Thymus (tissue), 11 donors: ENCODE measurements around the gene WDCP. TPM values are rescaled to one million over a fixed set of nuclear protein-coding genes. Genes with fewer than 3 reads are reported as not detected.

Source experiments
- DNase-seq, 9 donors: peaks; one replicate each; pipeline ENCODE4 v3.0.0-alpha.2; 2013; ENCODE audit warnings: low spot score in 9 of 9, low read depth in 6 of 9, missing footprints in 1 of 9
- H3K27ac ChIP-seq, 2 donors: one replicate each; pipeline ENCODE4 v1.5.1; 2013; ENCODE audit warnings: control low read depth in 1 of 2, low read depth in 1 of 2, low read length in 1 of 2, mild to moderate bottlenecking in 1 of 2, moderate library complexity in 1 of 2
- H3K27me3 ChIP-seq, 2 donors: one replicate each; pipeline ENCODE4 v1.5.1; 2013; ENCODE audit warnings: low read length in 1 of 2; ENCODE audit not compliant: control insufficient read depth in 2 of 2, insufficient read depth in 1 of 2
- H3K36me3 ChIP-seq, 2 donors: one replicate each; pipeline ENCODE4 v1.5.1; 2013; ENCODE audit warnings: low read length in 1 of 2, mild to moderate bottlenecking in 1 of 2, moderate library complexity in 1 of 2; ENCODE audit not compliant: control insufficient read depth in 2 of 2, insufficient read depth in 2 of 2
- H3K4me1 ChIP-seq, 2 donors: one replicate each; pipeline ENCODE4 v1.5.1; 2013; ENCODE audit warnings: low read length in 2 of 2; ENCODE audit not compliant: control insufficient read depth in 2 of 2, insufficient read depth in 2 of 2
- H3K4me3 ChIP-seq, 2 donors: one replicate each; pipeline ENCODE4 v1.5.1; 2013; ENCODE audit warnings: low read length in 2 of 2, control low read depth in 1 of 2, mild to moderate bottlenecking in 1 of 2
- H3K9me3 ChIP-seq, 2 donors: one replicate each; pipeline ENCODE4 v1.5.1; 2013; ENCODE audit warnings: low read length in 1 of 2, mild to moderate bottlenecking in 1 of 2; ENCODE audit not compliant: control insufficient read depth in 2 of 2, insufficient read depth in 1 of 2
- WGBS: extraction: QIAGEN DNeasy Blood & Tissue Kit; methylation state at CpG from one replicate; pipeline ENCODE4 v1.1.7; 2013; 5-methylcytosine and 5-hydroxymethylcytosine counted together
- polyA plus RNA-seq: library from polyadenylated mRNA; stranded (reverse); fragments of 200-250 nt; gene quantifications from one replicate; pipeline ENCODE4 v1.2.3, GENCODE V29; 2013
- total RNA-seq: library from RNA; stranded (reverse); fragments of 120-200 nt; gene quantifications from one replicate; pipeline ENCODE4 v1.2.4, GENCODE V29; 2013
- donor health status: healthy.

The WDCP gene
- total and polyA plus RNA-seq, 2 donors = 4.7 to 11.5 TPM

- WGBS = 17% methylated on average over 30 of the region's 30 CpGs
- Histone ChIP-seq H3K4me1 (peaks cover 9 to 19% of the 10 kb centered on the region in 2 donors), H3K4me3 (peak overlapping the region; percentile 62 to 69), H3K27ac (peak overlapping the region; percentile 79 to 91), H3K27me3 (no peaks in the 10 kb centered on the region), H3K9me3 (no peaks in the 10 kb centered on the region), H3K36me3 (peaks cover 13 to 14% of the 10 kb centered on the region in 2 donors)
- DNase-seq = peak; percentile 27 to 82 (median 56)
Measured at GRCh38 chr2:24083567-24084385, 36.6 kb upstream of the WDCP start.

- 95% methylated on average over 8 of the region's 8 CpGs for WGBS
- peak overlapping the region in 1 of 2 donors; percentile 79 for H3K27ac ChIP-seq
- no peaks in the 10 kb centered on the region for H3K9me3 ChIP-seq
- no peak for DNase-seq
- H3K27me3 ChIP-seq = no peaks in the 10 kb centered on the region
- H3K36me3 ChIP-seq = peaks cover 10 to 14% of the 10 kb centered on the region in 2 donors
- peak overlapping the region in 1 of 2 donors; percentile 69 for H3K4me3 ChIP-seq
- peaks cover 9 to 19% of the 10 kb centered on the region in 2 donors for H3K4me1 ChIP-seq
Measured at GRCh38 chr2:24082787-24083566, 35.8 kb upstream of the WDCP start.

- Histone ChIP-seq H3K4me1 (peaks cover 9 to 27% of the 10 kb centered on the region in 2 donors), H3K27ac (peak overlapping the region in 1 of 2 donors; percentile 58), H3K36me3 (peaks cover 3 to 11% of the 10 kb centered on the region in 2 donors), H3K4me3 (no peak overlapping the region), H3K27me3 (no peaks in the 10 kb centered on the region), H3K9me3 (no peaks in the 10 kb centered on the region)
- 95% methylated on average over 2 of the region's 2 CpGs for WGBS
- no peak for DNase-seq
Measured at GRCh38 chr2:24080701-24081100, 33.5 kb upstream of the WDCP start.

- peaks cover 3 to 19% of the 10 kb centered on the region in 2 donors for H3K36me3 ChIP-seq
- H3K4me3 ChIP-seq = peak overlapping the region; percentile 81
- WGBS = 90% methylated on average over 2 of the region's 2 CpGs
- DNase-seq = no peak
- no peaks in the 10 kb centered on the region for H3K9me3 ChIP-seq
- peaks cover 3 to 11% of the 10 kb centered on the region in 2 donors for H3K4me1 ChIP-seq
- no peaks in the 10 kb centered on the region for H3K27me3 ChIP-seq
- peak overlapping the region in 1 of 2 donors; percentile 54 for H3K27ac ChIP-seq
Measured at GRCh38 chr2:24077879-24078278, 30.7 kb upstream of the WDCP start.

GRCh38 chr2:24077535-24077877 is 30.3 kb upstream of the WDCP start:
- Histone ChIP-seq H3K4me1 (peaks cover 3 to 11% of the 10 kb centered on the region in 2 donors), H3K9me3 (no peaks in the 10 kb centered on the region), H3K27me3 (no peaks in the 10 kb centered on the region), H3K4me3 (peak overlapping the region; percentile 81), H3K36me3 (peaks cover 3 to 23% of the 10 kb centered on the region in 2 donors), H3K27ac (peak overlapping the region; percentile 91 to 92)
- no peak for DNase-seq
- WGBS = 23% methylated on average over 9 of the region's 9 CpGs

- no peaks in the 10 kb centered on the region for H3K27me3 ChIP-seq
- 2% methylated on average over 41 of the region's 41 CpGs for WGBS
- peaks cover 3 to 25% of the 10 kb centered on the region in 2 donors for H3K36me3 ChIP-seq
- peaks cover 3 to 11% of the 10 kb centered on the region in 2 donors for H3K4me1 ChIP-seq
- H3K4me3 ChIP-seq = peak overlapping the region; percentile 81
- no peaks in the 10 kb centered on the region for H3K9me3 ChIP-seq
- peak overlapping the region; percentile 91 to 92 for H3K27ac ChIP-seq
- DNase-seq = peak in 2 of 9 donors; percentile 8 to 25
Measured at GRCh38 chr2:24076849-24077534, 29.8 kb upstream of the WDCP start.

GRCh38 chr2:24075915-24076848 is 29.0 kb upstream of the WDCP start, which contains the start of gene SF3B6:
Gene SF3B6 (minus strand): TSS chr2:24076326. CDS start chr2:24076229, 97 bp downstream.
- WGBS = under 1% methylated on average over 64 of the region's 64 CpGs
- peak within 1 kb of the TSS; percentile 92 to 96 for H3K27ac ChIP-seq
- no peaks in the 10 kb centered on the region for H3K9me3 ChIP-seq
- no peaks in the 10 kb centered on the region for H3K27me3 ChIP-seq
- peak; percentile 97 to 100 (median 99) for DNase-seq
- H3K4me3 ChIP-seq = peak within 1 kb of the TSS; percentile 81
- H3K4me1 ChIP-seq = peaks cover 3 to 11% of the 10 kb centered on the region in 2 donors
- peaks cover 6 to 25% of the 10 kb centered on the region in 2 donors for H3K36me3 ChIP-seq

- no peaks in the 10 kb centered on the region for H3K27me3 ChIP-seq
- 83% methylated on average over 5 of the region's 5 CpGs for WGBS
- peaks cover 5 to 25% of the 10 kb centered on the region in 2 donors for H3K36me3 ChIP-seq
- DNase-seq = no peak
- peak overlapping the region; percentile 81 for H3K4me3 ChIP-seq
- H3K4me1 ChIP-seq = peaks cover 3 to 11% of the 10 kb centered on the region in 2 donors
- no peak overlapping the region for H3K27ac ChIP-seq
- no peaks in the 10 kb centered on the region for H3K9me3 ChIP-seq
Measured at GRCh38 chr2:24075259-24075658, 28.1 kb upstream of the WDCP start.
